C1 segment of cervical spinal cord (tissue), 14 donors: ENCODE data around the gene ADAP2.
A peak's percentile ranks its signal among the peaks of the same experiment; 100 is the strongest.
"Not testable (repeated sequence)": the region's sequence is repeated elsewhere in the genome, so short reads cannot be mapped to it uniquely, and the experiment has no call there.

Experiments
- DNase-seq, 14 donors: peaks; one replicate each; lab custom pipeline; 2025; lab: John Stamatoyannopoulos, UW

Gene ADAP2, protein sequence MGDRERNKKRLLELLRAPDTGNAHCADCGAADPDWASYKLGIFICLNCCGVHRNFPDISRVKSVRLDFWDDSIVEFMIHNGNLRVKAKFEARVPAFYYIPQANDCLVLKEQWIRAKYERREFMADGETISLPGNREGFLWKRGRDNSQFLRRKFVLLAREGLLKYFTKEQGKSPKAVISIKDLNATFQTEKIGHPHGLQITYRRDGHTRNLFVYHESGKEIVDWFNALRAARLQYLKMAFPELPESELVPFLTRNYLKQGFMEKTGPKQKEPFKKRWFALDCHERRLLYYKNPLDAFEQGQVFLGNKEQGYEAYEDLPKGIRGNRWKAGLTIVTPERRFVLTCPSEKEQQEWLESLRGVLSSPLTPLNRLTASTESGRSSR

GRCh38 chr17:30921544-30922196, at the start of gene ADAP2:
ADAP2 (plus strand) TSS chr17:30921945; CDS start chr17:30922015, 70 bp downstream.
- peak in 5 of 14 donors; percentile 2 to 29 (median 17) for DNase-seq

DNA sequence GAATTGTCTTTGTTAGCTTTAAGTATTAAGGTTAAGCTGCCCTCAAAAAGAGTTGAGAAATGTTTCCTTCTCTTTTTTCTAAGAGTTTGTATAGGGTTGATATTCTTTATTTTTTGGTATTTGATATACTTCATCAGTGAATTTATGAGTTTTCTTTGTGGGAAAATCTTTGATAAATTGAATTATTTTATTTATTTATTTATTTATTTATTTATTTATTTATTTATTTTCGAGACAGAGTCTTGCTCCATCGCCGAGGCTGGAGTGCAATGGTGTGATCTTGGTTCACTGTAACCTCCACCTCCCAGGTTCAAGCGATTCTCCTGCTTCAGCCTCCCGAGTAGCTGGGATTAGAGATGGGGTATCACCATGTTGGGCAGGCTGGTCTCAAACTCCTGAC, 35.6 kb upstream of the ADAP2 start:
- no peak for DNase-seq

DNA sequence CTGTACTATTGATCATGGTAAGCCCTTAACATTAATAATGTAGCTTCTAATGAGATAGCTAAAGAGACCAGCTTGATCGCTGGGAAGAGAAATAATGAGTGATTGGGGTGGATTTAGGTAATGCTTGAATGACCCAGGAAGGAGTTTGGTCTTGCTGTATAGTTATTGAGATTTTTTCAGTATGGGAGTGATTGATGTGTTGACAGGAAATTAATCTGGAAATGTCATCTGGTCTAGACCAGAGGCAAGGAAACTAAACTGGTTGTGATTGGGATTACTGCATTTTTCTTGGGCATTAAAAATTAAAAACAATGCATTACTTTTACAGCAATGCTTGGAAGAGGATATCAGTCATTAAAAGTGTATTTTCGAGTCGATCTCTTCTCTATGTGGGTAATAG, 27.5 kb upstream of the ADAP2 start:
- no peak for DNase-seq

DNA sequence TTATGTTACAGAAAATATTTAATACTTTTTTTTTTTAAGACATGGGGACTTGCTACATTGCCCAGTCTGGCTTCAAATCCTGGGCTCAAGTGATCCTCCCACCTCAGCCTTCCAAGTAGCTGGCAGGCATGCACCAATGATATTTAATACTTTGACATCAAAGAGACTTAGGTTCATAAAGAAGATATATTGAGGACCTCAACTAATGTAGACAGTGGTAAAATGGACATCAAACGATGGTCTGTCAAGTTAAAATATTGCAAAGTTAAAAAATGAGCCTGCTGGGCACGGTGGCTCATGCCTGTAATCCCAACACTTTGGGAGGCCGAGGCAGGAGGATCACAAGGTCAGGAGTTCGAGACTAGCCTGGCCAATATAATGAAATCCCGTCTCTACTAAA, 24.4 kb upstream of the ADAP2 start:
- no peak for DNase-seq

- DNase-seq = peak in 2 of 14 donors; percentile 33 to 34
Measured at GRCh38 chr17:30905742-30906100, 16.0 kb upstream of the ADAP2 start.

DNA sequence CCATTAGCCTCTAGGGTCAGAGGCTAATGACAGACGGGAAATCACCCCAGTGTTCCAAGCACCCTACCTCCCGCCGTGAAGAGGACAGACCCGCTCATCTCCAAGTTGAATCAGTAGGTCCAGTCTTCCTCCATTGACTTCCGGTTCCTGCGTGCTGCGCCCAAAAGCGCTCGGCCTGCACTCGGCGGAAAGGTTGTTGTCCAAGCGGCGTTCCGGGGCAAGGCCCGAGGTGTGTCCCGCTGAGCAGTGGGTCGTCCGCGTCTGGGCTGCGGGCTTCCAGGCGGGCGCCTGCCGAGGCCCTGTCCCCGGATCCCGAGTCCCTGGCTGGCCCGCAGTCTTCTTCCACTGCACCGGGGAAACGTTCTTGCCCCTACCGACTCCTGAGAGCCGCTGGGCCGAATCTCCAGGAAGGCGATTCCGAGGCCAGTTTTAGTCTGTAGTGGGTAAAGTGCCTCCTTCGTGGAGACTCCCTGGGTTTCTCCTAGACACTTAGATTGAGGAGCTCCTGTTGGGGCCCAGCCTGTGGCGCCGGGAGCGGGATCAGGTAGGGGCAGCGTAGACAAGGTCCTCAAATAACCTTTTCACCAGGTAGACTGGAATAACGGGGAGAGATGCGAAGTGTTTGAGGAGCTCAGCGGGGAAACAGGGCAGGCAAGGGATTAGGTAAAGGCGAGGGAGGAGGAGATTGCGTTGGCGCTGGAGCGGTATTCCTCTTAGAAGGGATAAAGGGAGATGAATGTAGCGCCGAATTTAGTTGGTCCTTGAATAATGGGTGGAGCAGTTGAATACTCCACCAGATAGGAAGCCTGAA, 15.4 kb upstream of the ADAP2 start, which contains the start of gene TEFM:
Gene TEFM, minus strand, starts transcription at position 138 of the 811 bp plus-strand sequence. Its CDS starts 40 bp downstream, at position 98.
- peak; percentile 46 to 94 (median 81) for DNase-seq

GRCh38 chr17:30908717-30909420, 12.9 kb upstream of the ADAP2 start:
- no peak for DNase-seq

DNA sequence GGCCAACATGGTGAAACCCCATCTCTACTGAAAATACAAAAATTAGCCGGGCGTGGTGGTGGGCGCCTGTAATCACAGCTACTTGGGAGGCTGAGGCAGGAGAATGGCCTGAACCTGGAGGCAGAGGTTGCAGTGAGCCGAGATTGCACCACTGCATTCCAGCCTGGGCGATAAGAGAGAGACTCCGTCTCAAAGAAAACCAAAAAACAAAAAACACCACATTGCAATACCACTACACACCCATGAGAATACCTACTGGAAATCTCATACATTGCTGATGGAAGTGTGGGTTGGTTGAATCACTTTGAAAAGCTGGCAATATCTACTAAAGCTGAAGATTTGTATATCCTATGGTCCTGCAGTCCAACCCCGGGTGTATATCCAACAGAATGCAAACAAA, 11.6 kb upstream of the ADAP2 start:
- not testable (repeated sequence) for DNase-seq

- no peak for DNase-seq
Measured at GRCh38 chr17:30913955-30914354, 7.8 kb upstream of the ADAP2 start.

DNA sequence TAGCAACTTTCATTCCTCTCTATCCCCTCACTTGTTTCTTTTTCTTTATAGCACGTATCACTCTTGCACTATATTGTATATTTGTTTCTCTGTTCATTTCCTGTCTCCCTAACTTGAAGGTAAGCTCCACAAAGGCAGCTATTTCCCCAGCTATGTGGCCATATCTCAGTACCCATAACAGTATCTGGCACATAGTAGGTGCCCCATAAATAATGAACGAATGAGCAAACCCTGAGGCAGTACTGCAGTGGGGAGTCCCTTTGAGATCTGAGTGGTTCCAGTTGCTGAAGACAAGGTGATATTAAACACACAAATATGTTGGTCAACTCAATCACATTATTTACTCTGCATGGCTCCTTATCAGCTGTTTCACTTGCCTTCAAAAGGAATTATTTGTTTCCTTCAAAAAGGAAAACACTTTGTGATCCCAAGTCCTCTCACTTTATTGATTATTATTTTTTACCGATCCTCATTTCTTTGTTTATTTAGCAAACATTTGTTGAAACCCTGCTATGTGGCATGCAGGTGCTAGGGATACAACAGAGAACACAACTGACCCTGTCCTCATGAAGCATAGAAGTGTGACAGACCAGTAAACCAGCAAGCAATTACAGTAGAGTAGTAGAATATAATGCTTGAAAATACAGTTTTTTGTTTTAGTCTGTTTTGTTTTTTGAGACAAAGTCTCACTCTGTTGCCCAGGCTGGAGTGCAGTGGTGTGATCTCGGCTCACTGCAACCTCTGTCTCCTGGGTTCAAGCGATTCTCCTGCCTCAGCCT, 5.7 kb upstream of the ADAP2 start:
- no peak for DNase-seq

- no peak for DNase-seq
Measured at GRCh38 chr17:30917050-30917449, 4.7 kb upstream of the ADAP2 start.

- DNase-seq = no peak
Measured at GRCh38 chr17:30920282-30920681, 1.5 kb upstream of the ADAP2 start.

DNA sequence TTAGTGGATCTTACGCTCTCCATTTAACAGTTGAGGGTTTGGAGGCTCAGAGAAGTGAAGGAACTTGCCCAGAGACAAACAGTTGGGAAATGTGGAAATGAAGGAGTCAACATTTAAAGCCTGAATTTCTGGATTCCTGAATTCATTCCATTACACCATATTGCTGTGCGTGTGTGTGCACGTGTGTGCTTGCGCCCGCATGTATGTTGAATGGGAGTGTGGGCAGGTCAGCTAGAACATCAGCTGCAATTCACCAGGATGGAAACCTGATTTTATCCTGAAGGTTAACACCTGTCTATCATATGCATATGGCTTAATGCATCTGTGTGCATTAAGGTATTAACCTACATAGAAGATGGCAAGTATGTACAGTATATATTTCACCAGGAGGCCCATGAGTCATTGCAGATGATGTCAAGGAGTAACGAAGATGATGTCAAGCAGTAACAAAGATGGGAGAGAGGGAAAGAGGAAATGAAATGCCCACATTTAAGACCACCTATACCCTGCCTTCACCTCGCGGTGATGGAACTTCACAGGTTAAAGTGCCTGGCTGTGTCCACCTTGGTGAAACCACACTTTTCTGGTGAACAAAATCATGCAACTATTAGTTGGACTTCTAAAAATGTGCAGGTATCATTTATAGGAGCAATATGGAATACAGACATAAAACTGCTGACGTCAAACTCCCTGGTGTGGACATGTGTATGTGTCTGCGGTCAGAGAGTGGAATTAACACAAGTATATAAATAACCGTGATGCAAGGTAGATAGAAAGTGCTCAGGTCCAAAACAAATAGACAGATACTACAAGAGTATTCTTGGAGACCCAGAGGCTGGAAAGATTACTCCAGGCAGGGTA, 832 bp upstream of the ADAP2 start:
- no peak for DNase-seq

GRCh38 chr17:30922235-30923030, 688 bp downstream of the ADAP2 start:
- DNase-seq = no peak

- no peak for DNase-seq
Measured at GRCh38 chr17:30924341-30924740, 2.6 kb downstream of the ADAP2 start.

DNA sequence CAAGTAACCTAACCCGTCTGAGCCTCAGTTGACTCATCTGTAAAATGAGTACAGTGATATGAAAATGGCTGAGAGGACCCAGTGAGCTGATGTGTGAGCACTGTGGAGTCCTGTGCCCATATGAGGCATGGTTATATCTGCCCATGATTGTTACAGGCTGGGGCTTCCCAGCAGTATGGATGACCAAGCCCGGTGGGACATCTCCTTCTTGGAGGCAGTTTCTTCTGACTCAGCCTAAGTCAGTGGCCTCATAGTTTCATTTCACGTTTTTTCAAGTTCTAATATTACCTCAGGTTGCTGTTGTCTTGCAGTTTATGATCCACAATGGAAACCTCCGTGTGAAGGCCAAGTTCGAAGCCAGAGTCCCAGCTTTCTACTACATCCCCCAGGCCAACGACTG, 4.8 kb downstream of the ADAP2 start:
- DNase-seq = no peak

- no peak for DNase-seq
Measured at GRCh38 chr17:30927756-30928155, 6.0 kb downstream of the ADAP2 start.

DNA sequence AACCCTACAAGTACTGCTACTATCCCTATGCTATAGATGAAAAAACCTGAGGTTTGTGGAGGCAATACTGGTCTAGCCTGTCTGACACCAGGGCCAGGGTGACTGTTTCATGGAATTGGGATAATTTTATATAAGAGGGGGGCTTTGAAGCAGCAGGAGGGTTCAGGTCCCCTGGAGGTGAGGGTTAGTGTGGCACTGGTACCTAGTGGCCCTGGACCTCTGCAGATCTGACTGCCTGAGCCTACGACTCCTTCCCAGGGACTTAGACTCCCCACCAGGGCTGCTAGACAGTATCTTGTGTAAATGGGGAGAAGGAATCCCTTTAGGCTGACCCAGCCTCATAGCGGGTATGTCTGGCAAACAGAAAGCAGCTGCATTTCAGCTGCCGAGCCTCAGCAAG, 6.8 kb downstream of the ADAP2 start:
- DNase-seq = no peak

- DNase-seq = no peak
Measured at GRCh38 chr17:30929081-30929633, 7.4 kb downstream of the ADAP2 start.
